GM19467 (cell line): ENCODE data around the gene SPAG17.

Experiments used
- ATAC-seq: cut with Tn5 transposase; IDR thresholded peaks from one replicate; pipeline ENCODE4 v1.9.1; 2021; ENCODE audit warnings: mild to moderate bottlenecking, moderate library complexity; ENCODE audit not compliant: unreplicated experiment

SPAG17 gene

DNA sequence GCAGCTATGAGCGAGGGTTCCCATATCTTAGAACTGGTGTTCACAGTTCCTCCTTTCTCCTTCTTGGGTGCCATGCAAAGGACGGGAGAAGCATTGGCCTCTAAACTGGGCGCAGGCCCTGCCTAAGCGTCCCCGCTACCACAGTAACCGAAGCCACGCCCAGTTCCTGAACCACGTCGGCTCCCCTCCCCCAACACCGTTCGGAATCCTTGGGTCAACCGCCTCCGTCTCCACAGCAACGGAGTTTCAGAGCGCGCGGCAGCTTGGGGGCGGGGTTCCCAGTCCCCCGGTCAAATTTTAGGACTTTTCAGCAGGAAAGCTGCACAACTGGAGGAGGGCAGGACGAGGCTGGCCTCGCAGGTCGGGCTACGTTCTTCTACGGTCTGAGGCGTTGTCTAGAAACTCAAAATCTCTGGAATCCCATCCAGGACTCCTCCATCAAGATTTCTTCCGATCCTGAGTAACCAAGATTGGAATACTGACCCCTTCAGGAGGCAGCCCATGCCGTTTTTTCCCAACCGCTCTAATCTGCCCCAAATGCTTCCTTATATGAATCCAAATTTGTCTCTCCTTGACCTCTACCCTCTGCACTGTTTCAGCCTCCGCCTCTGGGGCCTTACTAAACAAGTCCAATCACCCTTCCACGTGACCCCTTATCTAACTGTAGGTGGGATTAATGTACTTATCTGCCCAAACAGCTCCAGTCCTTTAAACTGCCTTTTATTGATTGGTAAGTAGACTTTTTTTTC is at the start of gene SPAG17:
Gene SPAG17 (minus strand): TSS at position 145 of the 749 bp plus-strand sequence. CDS start 71 bp downstream, at position 74.
- ATAC-seq, result no peak

DNA sequence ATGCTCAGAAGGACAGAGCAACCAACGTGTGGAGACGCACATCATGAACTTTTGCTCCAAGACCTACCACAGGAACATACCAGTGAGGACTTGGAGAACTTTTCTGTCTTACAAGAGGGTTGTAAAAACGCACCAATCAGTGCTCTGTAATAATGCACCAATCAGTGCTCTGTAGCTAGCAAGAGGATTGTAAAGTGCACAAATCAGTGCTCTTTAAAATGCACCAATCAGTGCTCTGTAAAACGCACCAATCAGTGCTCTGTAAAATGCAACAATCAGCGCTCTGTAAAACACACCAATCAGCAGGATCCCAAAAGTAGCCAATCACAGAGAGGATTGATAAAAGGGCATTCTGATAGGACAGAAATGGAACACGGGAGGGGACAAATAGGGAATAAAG is 40.4 kb upstream of the SPAG17 start:
- no peak for ATAC-seq

DNA sequence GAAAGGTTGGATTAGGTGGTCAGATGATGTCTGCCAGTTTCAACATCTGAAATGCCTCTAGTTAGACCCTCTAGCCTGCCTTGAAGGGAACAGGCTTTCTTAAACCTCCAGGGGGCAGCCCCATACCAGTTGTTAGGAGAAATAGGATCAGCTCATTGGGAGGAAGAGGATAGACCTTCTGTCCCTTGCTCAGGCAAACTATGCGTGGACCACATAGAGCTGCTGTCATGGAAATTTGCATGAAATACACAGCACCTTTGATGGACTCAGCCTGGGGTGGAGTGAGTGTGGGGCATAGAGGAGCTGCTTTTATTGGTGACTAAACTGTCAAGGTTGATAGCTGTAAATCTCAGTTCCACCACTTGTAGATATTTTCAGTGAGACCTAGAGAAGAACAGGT is 38.4 kb upstream of the SPAG17 start:
- no peak for ATAC-seq

GRCh38 chr1:118219438-118219837 is 34.4 kb upstream of the SPAG17 start:
- no peak for ATAC-seq

DNA sequence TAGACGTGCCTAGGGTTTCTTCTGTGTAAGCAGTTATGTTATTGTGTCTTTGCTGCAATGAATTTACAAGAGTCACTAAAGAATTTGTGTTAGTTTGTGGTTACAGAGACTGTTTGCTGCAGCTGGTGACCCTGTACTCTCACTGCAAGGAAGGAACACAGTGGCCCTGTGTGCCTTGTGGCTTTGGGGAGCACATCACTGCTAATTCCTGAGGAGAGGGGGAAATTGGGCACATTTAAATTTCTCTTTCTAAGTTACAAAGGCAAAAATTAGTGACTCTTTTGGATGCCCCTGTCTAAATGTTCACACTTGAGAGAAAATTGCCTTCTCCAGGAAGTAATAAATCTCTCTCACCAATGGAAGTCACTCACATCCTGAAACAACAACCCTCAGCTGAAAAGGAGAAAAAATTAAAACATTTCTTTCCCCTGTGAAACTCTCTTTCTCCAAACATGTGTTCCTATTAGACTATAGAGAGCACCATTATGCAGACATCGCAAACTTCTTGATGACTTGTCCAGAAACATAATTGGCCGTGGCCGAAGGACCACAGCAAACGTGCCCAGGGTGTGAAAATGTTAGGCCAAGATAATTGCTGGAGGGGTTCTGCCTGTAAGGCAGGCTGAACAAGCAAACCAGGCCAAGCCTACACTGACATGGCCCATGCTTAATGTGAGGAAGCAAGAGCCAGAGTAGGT is 32.3 kb upstream of the SPAG17 start:
- no peak for ATAC-seq

DNA sequence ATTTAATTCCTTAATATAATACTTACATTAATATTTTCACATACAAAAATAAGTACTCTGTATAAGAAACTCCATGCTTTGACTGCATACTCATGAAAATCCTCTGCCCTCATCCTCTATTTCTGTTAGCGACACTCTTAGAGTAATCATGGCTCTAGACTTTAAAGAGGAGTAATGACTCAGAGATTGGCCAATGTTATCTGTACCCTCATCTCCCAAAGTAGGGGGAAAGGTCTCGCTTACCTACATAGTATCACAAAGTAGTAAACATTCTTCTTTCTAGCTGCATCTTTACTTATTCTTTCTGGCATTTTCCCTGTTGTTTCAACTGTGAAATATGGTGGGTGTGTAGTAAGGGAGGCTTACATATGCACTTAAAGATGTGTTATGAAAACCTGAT is 29.8 kb upstream of the SPAG17 start:
- no peak for ATAC-seq

GRCh38 chr1:118210723-118211110 is 25.7 kb upstream of the SPAG17 start:
- ATAC-seq, result no peak

- no peak for ATAC-seq
These were observed 25.2 kb upstream of the SPAG17 start for GRCh38 chr1:118210051-118210722.

DNA sequence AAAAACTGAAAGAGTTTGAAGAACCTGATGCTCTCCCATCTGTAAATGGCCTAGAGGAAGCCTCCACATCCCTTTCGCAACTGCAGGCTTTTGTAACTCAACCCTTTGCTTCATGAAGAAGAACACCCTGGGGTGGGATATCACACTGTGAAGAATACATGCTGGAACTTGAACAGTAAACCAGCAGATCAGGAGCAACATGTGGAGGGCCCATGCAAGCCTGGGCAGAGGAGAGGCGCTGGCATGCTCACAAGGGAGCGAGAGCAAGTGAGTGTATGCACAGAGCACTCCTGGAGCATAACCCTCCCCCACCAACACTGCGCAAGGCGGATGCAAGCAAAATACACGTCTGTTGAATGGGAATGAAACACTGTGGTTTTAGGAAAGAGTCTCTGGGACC is 24.6 kb upstream of the SPAG17 start:
- ATAC-seq, result no peak

GRCh38 chr1:118206966-118207365 is 21.9 kb upstream of the SPAG17 start:
- ATAC-seq, result no peak

GRCh38 chr1:118204648-118205047 is 19.6 kb upstream of the SPAG17 start:
- no peak for ATAC-seq

DNA sequence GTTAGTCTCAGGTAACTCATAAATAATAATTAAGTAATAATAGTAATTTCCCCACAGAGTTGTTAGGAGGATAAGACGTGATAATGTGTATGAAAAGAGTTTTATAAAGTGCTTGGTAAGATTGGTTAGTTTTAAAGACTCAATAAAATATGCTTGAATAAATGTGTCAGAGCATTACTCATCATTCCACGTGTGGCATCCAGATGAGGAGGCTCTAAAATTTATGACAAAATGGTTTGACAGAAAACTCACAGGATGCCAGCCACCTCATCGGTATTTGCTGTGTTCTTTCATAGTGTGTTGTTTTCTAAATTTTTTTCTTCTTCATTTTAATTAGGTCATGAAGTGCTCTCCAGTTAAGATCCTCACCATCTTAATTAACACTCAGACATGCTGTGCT is 19.1 kb upstream of the SPAG17 start:
- ATAC-seq, result no peak

- ATAC-seq, result no peak
These were observed 17.1 kb upstream of the SPAG17 start for GRCh38 chr1:118202076-118202608.

GRCh38 chr1:118201524-118201923 is 16.5 kb upstream of the SPAG17 start:
- no peak for ATAC-seq

DNA sequence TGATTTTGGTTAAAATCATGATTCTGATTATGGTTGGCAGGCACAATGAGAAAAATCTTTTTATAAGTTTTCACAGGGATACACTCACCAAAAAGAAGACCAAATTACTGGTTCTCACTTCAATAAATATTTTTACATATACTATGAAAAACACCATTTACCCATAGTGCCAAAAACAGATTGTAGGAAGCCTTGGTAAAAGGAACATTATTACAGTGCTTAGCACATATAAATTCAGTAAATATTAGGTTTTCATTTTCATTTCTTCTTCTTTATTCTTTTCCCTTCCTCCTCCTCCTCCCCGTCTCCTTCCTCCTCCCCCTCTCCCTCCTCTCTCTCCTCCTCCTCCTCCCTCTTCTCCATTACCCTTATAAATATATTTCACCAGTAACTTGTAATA is 15.8 kb upstream of the SPAG17 start:
- ATAC-seq, result no peak

DNA sequence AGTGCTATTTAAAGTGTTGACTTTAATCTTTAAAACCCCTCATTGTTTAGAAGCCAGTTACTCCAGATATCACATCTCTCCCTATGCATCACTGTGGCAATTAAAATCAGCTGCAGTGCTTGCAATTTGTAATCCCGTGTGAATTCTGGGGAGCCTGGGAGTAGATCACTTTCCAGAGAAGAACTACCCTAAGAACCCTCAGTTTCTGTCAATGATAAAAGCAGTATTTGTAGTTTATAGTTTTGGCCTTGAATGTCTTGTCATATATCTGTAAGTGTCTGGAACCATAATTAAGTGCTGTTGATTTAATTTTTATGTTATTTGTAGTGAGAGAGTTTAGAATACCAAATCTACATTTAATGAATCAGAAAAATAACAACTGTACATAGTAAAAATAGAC is 5.5 kb upstream of the SPAG17 start:
- no peak for ATAC-seq

GRCh38 chr1:118189564-118189963 is 4.5 kb upstream of the SPAG17 start:
- no peak for ATAC-seq

DNA sequence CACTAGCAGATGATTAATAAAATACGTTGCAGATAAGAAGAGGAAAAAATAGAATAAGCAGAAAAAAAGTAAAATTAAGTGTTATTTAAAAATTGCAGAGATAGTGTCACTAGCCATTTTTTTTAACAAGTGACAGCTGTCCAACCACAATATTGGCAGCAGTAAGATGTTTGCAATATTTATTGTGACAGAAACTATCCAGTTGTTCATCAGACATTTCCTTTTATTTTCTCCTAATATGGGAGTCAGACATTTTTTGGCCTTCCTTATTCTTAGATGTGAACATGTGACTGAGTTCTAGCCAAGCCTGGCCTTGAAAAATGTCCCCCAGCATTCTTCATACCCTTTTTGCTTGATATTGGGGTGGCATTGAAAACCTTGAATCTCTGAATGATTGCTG is 3.4 kb upstream of the SPAG17 start:
- ATAC-seq, result no peak

GRCh38 chr1:118186026-118186425 is 998 bp upstream of the SPAG17 start:
- ATAC-seq, result no peak

DNA sequence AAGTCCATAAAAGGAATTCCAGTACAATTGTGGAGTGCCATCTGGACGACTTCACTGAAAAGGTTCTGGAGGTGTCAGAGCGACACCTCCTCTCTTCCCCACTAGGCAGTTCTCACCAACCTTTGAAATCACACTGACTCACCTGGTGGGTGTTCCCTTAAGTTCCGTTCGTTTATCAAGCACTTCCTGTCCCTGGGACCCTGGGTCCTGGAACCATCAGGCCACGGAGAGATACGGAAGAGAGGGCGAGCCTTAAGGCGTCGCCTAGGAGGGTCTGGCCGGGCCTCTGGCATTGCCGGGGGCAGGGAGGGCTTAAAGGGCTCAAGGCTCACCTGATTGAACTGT is 317 bp downstream of the SPAG17 start:
- ATAC-seq, result no peak

GRCh38 chr1:118183586-118183985 is 1.4 kb downstream of the SPAG17 start:
- ATAC-seq, result no peak

DNA sequence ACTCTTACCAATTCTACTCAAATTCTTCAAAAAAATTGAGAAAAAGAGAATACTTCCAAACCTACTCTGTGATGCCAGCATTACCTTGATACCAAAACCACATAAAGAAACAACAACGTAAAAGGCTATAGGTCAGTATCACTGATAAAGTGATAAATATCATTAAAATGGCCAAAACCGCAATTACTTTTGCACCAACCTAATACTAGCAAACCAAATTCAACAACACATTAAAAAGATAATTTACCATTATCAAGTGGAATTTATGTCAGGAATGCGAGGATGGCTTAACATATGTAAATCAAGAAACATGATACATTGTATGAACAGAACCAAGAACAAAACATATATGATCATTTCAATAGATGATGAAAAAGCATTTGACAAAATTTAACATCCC is 7.0 kb downstream of the SPAG17 start:
- no peak for ATAC-seq
